Measurements from ENCODE around the gene ZNF630. TPM values are rescaled to one million over a fixed set of nuclear protein-coding genes. Genes with fewer than 3 reads are reported as not detected.

ZNF630 gene
- total and polyA plus RNA-seq, 10 of the 15 experiments (the other 5 are each of a cell fraction or from before 2014, with no cell fraction given): 0.96 to 1.9 (median 1.2) TPM

DNA sequence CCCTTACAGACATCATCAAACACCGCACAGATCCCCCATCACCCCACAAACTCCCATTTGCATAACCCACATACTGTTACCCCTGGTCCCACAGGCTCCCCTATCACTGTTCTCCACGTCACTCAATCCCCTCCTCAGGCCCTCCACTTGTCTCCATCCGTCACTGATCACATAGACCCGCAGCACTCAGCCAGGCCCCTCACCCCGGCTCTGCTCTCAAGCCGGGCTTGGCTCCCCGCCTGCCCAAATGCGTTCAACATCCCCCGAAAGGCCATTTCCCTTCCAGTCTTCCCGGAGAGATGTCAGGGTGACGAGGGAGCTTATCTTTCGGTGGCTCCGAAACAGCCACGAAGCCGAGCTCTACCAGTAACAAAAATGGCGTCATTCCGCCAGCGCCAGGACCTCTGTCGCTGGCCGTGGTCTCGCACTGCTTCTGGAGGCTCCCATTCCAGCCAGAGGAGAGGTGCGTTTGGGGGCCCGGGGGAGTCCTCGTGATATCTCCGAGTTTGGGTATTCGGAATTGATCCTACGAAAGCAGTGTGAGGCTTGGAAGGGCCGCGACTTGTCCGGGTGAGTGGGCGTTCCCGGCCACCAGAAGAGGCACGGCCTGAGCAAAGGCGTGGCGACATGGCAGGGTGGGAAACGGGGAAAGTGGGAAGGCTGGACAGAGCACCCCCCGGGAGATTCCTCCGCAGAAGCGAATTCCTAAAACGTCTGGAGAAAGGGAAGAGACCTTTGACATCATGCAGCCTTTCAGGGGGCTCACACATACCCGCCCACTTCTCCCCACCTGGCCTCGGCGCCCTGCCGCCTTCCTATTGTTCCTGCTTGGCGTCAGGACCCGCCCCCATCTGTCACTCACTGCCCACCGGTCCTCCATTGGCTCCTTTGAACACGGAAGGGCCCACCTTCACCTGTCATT lies at the start of gene ZNF630 (continued):
- TF ChIP-seq, protein P1, sequence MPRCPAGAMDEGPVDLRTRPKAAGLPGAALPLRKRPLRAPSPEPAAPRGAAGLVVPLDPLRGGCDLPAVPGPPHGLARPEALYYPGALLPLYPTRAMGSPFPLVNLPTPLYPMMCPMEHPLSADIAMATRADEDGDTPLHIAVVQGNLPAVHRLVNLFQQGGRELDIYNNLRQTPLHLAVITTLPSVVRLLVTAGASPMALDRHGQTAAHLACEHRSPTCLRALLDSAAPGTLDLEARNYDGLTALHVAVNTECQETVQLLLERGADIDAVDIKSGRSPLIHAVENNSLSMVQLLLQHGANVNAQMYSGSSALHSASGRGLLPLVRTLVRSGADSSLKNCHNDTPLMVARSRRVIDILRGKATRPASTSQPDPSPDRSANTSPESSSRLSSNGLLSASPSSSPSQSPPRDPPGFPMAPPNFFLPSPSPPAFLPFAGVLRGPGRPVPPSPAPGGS (IDR thresholded peaks at IDR 0.05; ENCODE audit: borderline replicate concordance, insufficient read depth, low read depth, low read length, poor library complexity, severe bottlenecking): no peak
- TF ChIP-seq NFXL1 (IDR thresholded peaks at IDR 0.05; ENCODE audit: borderline replicate concordance): no peak
- TF ChIP-seq HDAC6 (IDR thresholded peaks at IDR 0.05; ENCODE audit: unreplicated experiment): no peak
- TF ChIP-seq, protein P2, sequence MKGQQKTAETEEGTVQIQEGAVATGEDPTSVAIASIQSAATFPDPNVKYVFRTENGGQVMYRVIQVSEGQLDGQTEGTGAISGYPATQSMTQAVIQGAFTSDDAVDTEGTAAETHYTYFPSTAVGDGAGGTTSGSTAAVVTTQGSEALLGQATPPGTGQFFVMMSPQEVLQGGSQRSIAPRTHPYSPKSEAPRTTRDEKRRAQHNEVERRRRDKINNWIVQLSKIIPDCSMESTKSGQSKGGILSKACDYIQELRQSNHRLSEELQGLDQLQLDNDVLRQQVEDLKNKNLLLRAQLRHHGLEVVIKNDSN (IDR thresholded peaks at IDR 0.05; ENCODE audit: borderline replicate concordance, extremely low read length, insufficient read depth, low read depth, low read length): no peak
- TF ChIP-seq ZNF622 (IDR thresholded peaks at IDR 0.05): no peak

DNA sequence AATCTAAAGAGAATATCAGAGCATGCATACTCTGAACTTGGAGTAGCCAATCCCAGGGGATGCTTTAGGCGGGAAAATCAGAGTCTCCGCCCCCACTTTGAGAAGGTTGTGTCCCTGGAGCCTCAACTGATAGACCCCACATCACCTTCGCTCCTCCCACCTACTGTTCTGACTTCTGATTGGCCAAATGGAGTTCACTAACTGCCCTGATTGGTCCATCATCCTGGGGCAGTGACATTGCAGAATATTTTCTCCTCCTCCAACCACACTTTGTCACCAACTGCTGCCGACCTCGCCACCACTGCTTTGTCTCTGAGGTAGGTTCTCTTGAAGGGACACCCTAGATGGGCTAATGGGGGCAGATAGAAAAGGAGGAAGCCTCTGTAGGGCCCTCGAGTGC lies 36.3 kb upstream of the ZNF630 start:
- DNase-seq (ENCODE audit: low read depth, low spot score) (no peak), ATAC-seq (no peak), FAIRE-seq (no peak)
- Histone ChIP-seq H3K4me3 (no peak overlapping the region), H3K4me2 (ENCODE audit: control insufficient read depth, insufficient read depth) (no peak overlapping the region), H3K4me1 (ENCODE audit: control insufficient read depth, insufficient read depth, low read length) (no peaks in the 10 kb centered on the region), H3K79me2 (ENCODE audit: control insufficient read depth, insufficient read depth, low read length) (no peaks in the 10 kb centered on the region), H4K20me1 (ENCODE audit: control insufficient read depth, insufficient read depth) (no peaks in the 10 kb centered on the region), H3K36me3 (ENCODE audit: control insufficient read depth in 2 of 2, insufficient read depth in 2 of 2, low read length in 1 of 2) (no peaks in the 10 kb centered on the region), H3K27me3 (replicated peaks in 1 of 2; ENCODE audit: control insufficient read depth in 2 of 2, insufficient read depth in 2 of 2, low read length in 1 of 2) (no peaks in the 10 kb centered on the region), H3K9me3 (replicated peaks; ENCODE audit: control insufficient read depth, insufficient read depth, low read length) (no peaks in the 10 kb centered on the region), H3K27ac (ENCODE audit: control insufficient read depth, insufficient read depth) (no peak overlapping the region), H2AFZ (ENCODE audit: control insufficient read depth, low read depth, low read length) (no peak overlapping the region), H3K9ac (ENCODE audit: control insufficient read depth, insufficient read depth, low read length) (no peak overlapping the region)
- in situ Hi-C loops (cut with MboI) (no loop called here), intact Hi-C loops (cut with micrococcal nuclease; ENCODE audit: unreplicated experiment) (no loop called here)
- BruUV-seq (replicated peaks): no TSS peak
- 25% methylated on average over 6 of the region's 6 CpGs for WGBS (ENCODE audit: insufficient coverage, insufficient replicate concordance, low lambda C conversion rate, missing lambda C conversion rate)
- ChIA-PET RAD21 (ENCODE audit: unreplicated experiment) (no interaction called here), SMC1A (ENCODE audit: uncharacterized antibody, unreplicated experiment) (no interaction called here), POLR2A (no interaction called here), CTCF (no interaction called here)
- TF ChIP-seq NFXL1 (IDR thresholded peaks at IDR 0.05; ENCODE audit: borderline replicate concordance): no peak
- TF ChIP-seq, protein P3, sequence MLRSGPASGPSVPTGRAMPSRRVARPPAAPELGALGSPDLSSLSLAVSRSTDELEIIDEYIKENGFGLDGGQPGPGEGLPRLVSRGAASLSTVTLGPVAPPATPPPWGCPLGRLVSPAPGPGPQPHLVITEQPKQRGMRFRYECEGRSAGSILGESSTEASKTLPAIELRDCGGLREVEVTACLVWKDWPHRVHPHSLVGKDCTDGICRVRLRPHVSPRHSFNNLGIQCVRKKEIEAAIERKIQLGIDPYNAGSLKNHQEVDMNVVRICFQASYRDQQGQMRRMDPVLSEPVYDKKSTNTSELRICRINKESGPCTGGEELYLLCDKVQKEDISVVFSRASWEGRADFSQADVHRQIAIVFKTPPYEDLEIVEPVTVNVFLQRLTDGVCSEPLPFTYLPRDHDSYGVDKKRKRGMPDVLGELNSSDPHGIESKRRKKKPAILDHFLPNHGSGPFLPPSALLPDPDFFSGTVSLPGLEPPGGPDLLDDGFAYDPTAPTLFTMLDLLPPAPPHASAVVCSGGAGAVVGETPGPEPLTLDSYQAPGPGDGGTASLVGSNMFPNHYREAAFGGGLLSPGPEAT (IDR thresholded peaks at IDR 0.05; ENCODE audit: low read depth): no peak
- no peak for TF ChIP-seq TAF1 (IDR thresholded peaks at IDR 0.05; ENCODE audit: borderline replicate concordance, low read depth, low read length)
- TF ChIP-seq NFIC (IDR thresholded peaks at IDR 0.05; ENCODE audit: low read depth, low read length): no peak
- TF ChIP-seq, protein P4, sequence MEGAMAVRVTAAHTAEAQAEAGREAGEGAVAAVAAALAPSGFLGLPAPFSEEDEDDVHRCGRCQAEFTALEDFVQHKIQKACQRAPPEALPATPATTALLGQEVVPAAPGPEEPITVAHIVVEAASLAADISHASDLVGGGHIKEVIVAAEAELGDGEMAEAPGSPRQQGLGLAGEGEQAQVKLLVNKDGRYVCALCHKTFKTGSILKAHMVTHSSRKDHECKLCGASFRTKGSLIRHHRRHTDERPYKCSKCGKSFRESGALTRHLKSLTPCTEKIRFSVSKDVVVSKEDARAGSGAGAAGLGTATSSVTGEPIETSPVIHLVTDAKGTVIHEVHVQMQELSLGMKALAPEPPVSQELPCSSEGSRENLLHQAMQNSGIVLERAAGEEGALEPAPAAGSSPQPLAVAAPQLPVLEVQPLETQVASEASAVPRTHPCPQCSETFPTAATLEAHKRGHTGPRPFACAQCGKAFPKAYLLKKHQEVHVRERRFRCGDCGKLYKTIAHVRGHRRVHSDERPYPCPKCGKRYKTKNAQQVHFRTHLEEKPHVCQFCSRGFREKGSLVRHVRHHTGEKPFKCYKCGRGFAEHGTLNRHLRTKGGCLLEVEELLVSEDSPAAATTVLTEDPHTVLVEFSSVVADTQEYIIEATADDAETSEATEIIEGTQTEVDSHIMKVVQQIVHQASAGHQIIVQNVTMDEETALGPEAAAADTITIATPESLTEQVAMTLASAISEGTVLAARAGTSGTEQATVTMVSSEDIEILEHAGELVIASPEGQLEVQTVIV (IDR thresholded peaks at IDR 0.05; ENCODE audit: borderline replicate concordance, partially characterized antibody): no peak
- TF ChIP-seq RCOR1 (conservative IDR thresholded peaks at IDR 0.05; ENCODE audit: low read depth, low read length): no peak
- TF ChIP-seq SPI1 (IDR thresholded peaks at IDR 0.05; ENCODE audit: borderline replicate concordance, insufficient read depth, low read depth, low read length): no peak
